Prostate gland (tissue), 2 donors: ENCODE measurements around the gene KRTAP5-8. TPM values are rescaled to one million over a fixed set of nuclear protein-coding genes. Genes with fewer than 3 reads are reported as not detected.
"Not testable (repeated sequence)": the region's sequence is repeated elsewhere in the genome, so short reads cannot be mapped to it uniquely, and the experiment has no call there.

Experiments used
- DNase-seq: peaks from one replicate; pipeline ENCODE4 v3.0.0-alpha.2; 2019; ENCODE audit warnings: low spot score
- H3K27ac ChIP-seq, 2 donors: fragments of 200-600 bp; sonication (generic); 2 replicates each; pipeline ENCODE4 v1.5.1; 2017 to 2019
- H3K27me3 ChIP-seq: fragments of 200-600 bp; sonication (generic); replicated peaks from 2 replicates; pipeline ENCODE4 v1.5.1; 2019; ENCODE audit not compliant: insufficient read depth
- H3K36me3 ChIP-seq, 2 donors: fragments of 200-600 bp; sonication (generic); 1 replicate in 1 of 2; 2 replicates in 1 of 2; pipeline versions ENCODE4 v1.5.1 to v1.8.1; 2017 to 2019
- H3K4me1 ChIP-seq: fragments of 200-600 bp; sonication (generic); replicated peaks from 2 replicates; pipeline ENCODE4 v1.5.1; 2019
- H3K4me3 ChIP-seq, 2 donors: fragments of 200-600 bp; sonication (generic); 2 replicates each; pipeline ENCODE4 v1.5.1; 2017 to 2019
- H3K9me3 ChIP-seq: fragments of 200-600 bp; sonication (generic); 2 replicates; pipeline ENCODE4 v1.5.1; 2017
- POLR2A ChIP-seq: fragments of 450-650 bp; IDR thresholded peaks from one replicate; pipeline ENCODE4 v1.6.1; 2016; ENCODE audit warnings: antibody characterized with exemption, mild to moderate bottlenecking
- POLR2AphosphoS5 ChIP-seq: sonication (generic); formaldehyde crosslinking; IDR thresholded peaks from one replicate; pipeline ENCODE4 v1.6.1; 2017; ENCODE audit warnings: antibody characterized with exemption
- WGBS: methylation state at CpG from one replicate; pipeline ENCODE4 v1.1.5; 2018; 5-methylcytosine and 5-hydroxymethylcytosine counted together
- intact Hi-C: fragments of 100-400 bp; cut with DNase I; formaldehyde crosslinking; loops from one replicate; pipeline ENCODE4 v1.14.2; 2022
- total RNA-seq, 2 donors: library from RNA; depleted of rRNA; stranded (reverse); fragments of >200 nt; gene quantifications; one replicate each; pipeline ENCODE4 v1.1.0, GENCODE V29; 2016
- TF ChIP-seq, protein P1 (sequence below), 4 experiments: fragments of 200-600 bp in 2 of 4; fragments of 450-650 bp in 2 of 4; sonication (generic) in 2 of 4; IDR thresholded peaks; 1 replicate in 3 of 4; 2 replicates in 1 of 4; pipeline ENCODE4 v1.5.1; 2016 to 2019; ENCODE audit warnings: antibody characterized with exemption in 4 of 4, mild to moderate bottlenecking in 2 of 4, moderate library complexity in 2 of 4

KRTAP5-8 gene
- total RNA-seq, 2 donors from 2014 or later = 2.8 TPM; not detected in 1

DNA sequence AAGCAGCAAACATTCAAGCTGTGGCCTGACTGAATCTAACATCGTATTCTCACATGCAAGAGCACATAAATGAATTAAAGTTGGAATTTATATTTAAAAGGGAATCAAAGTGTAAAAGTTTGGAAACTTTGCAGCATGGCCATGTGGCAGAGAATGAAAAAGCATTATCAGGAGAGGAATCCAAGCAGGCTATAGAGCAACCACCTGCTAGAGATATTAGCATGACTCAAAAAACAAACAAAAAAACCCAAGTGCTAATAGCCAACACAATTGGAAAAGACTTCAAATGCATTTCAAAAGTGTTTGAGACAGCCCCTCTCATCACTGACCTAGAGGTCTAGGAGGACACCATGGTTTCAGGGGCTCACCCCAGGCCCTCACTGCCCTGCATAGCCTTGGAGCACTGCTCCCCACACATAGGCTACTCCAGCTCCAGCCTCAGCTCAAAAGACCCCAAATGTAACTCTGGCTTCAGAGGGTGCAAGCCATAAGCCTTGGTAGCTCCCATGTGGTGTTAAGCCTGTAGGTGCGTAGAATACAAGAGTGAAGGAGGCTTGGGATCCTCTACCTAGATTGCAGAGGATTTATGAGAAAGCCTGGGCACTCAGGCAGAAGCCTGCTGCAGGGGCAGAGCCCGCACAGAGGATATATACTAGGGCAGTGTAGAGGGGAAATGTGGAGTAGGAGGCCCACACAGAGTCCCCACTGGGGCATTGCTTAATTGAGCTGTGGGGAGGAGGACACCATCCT lies 12.5 kb upstream of the KRTAP5-8 start:
- H3K27ac ChIP-seq = no peak overlapping the region
- intact Hi-C loops = no loop called here
- no peaks in the 10 kb centered on the region for H3K36me3 ChIP-seq
- H3K27me3 ChIP-seq = no peaks in the 10 kb centered on the region
- no peaks in the 10 kb centered on the region for H3K9me3 ChIP-seq
- no peak overlapping the region for H3K4me3 ChIP-seq
- H3K4me1 ChIP-seq = no peaks in the 10 kb centered on the region
- 59% methylated on average over 3 of the region's 3 CpGs for WGBS
- DNase-seq = no peak
- TF ChIP-seq POLR2AphosphoS5 (no peak), POLR2A (no peak)
- TF ChIP-seq, protein P1, sequence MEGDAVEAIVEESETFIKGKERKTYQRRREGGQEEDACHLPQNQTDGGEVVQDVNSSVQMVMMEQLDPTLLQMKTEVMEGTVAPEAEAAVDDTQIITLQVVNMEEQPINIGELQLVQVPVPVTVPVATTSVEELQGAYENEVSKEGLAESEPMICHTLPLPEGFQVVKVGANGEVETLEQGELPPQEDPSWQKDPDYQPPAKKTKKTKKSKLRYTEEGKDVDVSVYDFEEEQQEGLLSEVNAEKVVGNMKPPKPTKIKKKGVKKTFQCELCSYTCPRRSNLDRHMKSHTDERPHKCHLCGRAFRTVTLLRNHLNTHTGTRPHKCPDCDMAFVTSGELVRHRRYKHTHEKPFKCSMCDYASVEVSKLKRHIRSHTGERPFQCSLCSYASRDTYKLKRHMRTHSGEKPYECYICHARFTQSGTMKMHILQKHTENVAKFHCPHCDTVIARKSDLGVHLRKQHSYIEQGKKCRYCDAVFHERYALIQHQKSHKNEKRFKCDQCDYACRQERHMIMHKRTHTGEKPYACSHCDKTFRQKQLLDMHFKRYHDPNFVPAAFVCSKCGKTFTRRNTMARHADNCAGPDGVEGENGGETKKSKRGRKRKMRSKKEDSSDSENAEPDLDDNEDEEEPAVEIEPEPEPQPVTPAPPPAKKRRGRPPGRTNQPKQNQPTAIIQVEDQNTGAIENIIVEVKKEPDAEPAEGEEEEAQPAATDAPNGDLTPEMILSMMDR (IDR thresholded peaks at IDR 0.05) = no peak

- no peaks in the 10 kb centered on the region for H3K36me3 ChIP-seq
- DNase-seq = no peak
- H3K9me3 ChIP-seq = no peaks in the 10 kb centered on the region
- 93% methylated on average over 2 of the region's 2 CpGs for WGBS
- no peaks in the 10 kb centered on the region for H3K27me3 ChIP-seq
- H3K27ac ChIP-seq = no peak overlapping the region
- intact Hi-C loops = no loop called here
- H3K4me3 ChIP-seq = no peak overlapping the region
- H3K4me1 ChIP-seq = no peaks in the 10 kb centered on the region
- TF ChIP-seq, protein P1 (IDR thresholded peaks at IDR 0.05) = no peak
- no peak for TF ChIP-seq POLR2AphosphoS5
- TF ChIP-seq POLR2A = no peak
These were observed 11.8 kb upstream of the KRTAP5-8 start for GRCh38 chr11:71525938-71526495.

GRCh38 chr11:71526796-71527575 lies 10.8 kb upstream of the KRTAP5-8 start, which contains the start of gene KRTAP5-7:
KRTAP5-7 (plus strand) TSS chr11:71527267; CDS start chr11:71527301, 34 bp downstream.
- H3K9me3 ChIP-seq, H3K36me3 ChIP-seq, intact Hi-C loops, DNase-seq, H3K4me1 ChIP-seq, H3K27ac ChIP-seq, H3K4me3 ChIP-seq, H3K27me3 ChIP-seq: not testable (repeated sequence)
- 44% methylated on average over 8 of the region's 10 CpGs for WGBS

- DNase-seq = no peak
- no peaks in the 10 kb centered on the region for H3K4me1 ChIP-seq
These were observed 10.1 kb upstream of the KRTAP5-8 start for GRCh38 chr11:71527576-71528210.

DNA sequence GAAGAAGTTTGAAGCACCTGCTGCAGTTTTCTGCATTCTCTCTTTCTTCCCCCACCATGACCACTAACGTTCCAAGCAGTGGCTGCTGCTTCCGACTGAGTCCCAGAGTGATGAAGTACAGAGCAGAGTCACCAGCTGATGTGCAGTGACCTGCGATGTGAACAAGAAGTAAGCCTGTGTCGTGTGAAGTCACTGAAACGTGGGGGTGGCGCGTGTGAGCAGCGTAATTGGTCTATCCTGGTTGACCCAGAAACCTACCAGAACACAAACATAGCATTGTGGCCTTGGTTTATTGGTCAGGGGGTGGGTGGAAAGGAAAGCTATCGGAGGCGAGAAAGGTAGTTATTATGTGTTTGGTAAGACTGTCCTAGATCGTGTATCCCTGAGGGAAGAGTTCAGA lies 7.2 kb upstream of the KRTAP5-8 start:
- 85% methylated on average over 11 of the region's 11 CpGs for WGBS
- Histone ChIP-seq H3K27me3 (no peaks in the 10 kb centered on the region), H3K4me3 (no peak overlapping the region), H3K36me3 (no peaks in the 10 kb centered on the region), H3K9me3 (no peaks in the 10 kb centered on the region), H3K4me1 (no peaks in the 10 kb centered on the region), H3K27ac (no peak overlapping the region)
- DNase-seq = no peak
- TF ChIP-seq POLR2A = no peak
- no peak for TF ChIP-seq POLR2AphosphoS5
- TF ChIP-seq, protein P1 (IDR thresholded peaks at IDR 0.05) = no peak
- intact Hi-C loops = no loop called here

More at GRCh38 chr11:71527576-71528210, 10.1 kb upstream of the KRTAP5-8 start:
- no peak overlapping the region for H3K4me3 ChIP-seq
- no peaks in the 10 kb centered on the region for H3K36me3 ChIP-seq
- TF ChIP-seq POLR2A (no peak), POLR2AphosphoS5 (no peak)
- no peaks in the 10 kb centered on the region for H3K27me3 ChIP-seq
- intact Hi-C loops = no loop called here
- WGBS = 89% methylated on average over 6 of the region's 6 CpGs
- no peaks in the 10 kb centered on the region for H3K9me3 ChIP-seq
- H3K27ac ChIP-seq = no peak overlapping the region
